DOHH2 (cell line): Measurements from ENCODE around the gene RGS13.

Source experiments
- H3F3A ChIP-seq: fragments of 200-600 bp; sonication (generic), shearing (Covaris generic); 2 replicates; pipeline ENCODE4 v1.6.0; 2016; ENCODE audit warnings: antibody characterized with exemption, mild to moderate bottlenecking; ENCODE audit not compliant: control insufficient read depth, insufficient read depth
- H3K27ac ChIP-seq: fragments of 200-600 bp; sonication (generic); 2 replicates; pipeline ENCODE4 v1.5.1; 2014; ENCODE audit warnings: low read depth, mild to moderate bottlenecking, low read length, moderate library complexity
- H3K27me3 ChIP-seq: fragments of 200-600 bp; sonication (generic); 2 replicates; pipeline ENCODE4 v1.6.1; 2014; ENCODE audit warnings: mild to moderate bottlenecking, low read length, mixed read lengths; ENCODE audit not compliant: control insufficient read depth
- H3K36me3 ChIP-seq: fragments of 200-600 bp; sonication (generic); 2 replicates; pipeline ENCODE4 v1.6.1; 2014; ENCODE audit warnings: mild to moderate bottlenecking, low read length, moderate library complexity, mixed read lengths; ENCODE audit not compliant: control insufficient read depth
- H3K4me1 ChIP-seq: fragments of 200-600 bp; sonication (generic); 2 replicates; pipeline ENCODE4 v1.6.1; 2014; ENCODE audit warnings: mild to moderate bottlenecking, low read length, mixed read lengths; ENCODE audit not compliant: control insufficient read depth
- H3K4me2 ChIP-seq: fragments of 200-600 bp; sonication (generic); 2 replicates; pipeline ENCODE4 v1.6.0; 2014; ENCODE audit warnings: mild to moderate bottlenecking, low read length, moderate library complexity
- H3K4me3 ChIP-seq: fragments of 200-600 bp; sonication (generic); 2 replicates; pipeline ENCODE4 v1.5.1; 2014; ENCODE audit warnings: mild to moderate bottlenecking, low read length, mixed read lengths
- H3K79me2 ChIP-seq: fragments of 200-600 bp; sonication (generic); 2 replicates; pipeline ENCODE4 v1.6.1; 2014; ENCODE audit warnings: mild to moderate bottlenecking, low read length, mixed read lengths; ENCODE audit not compliant: control insufficient read depth
- H3K9me2 ChIP-seq: fragments of 200-600 bp; sonication (generic); replicated peaks from 2 replicates; pipeline ENCODE4 v1.6.1; 2014; ENCODE audit warnings: mild to moderate bottlenecking, low read length, mixed read lengths; ENCODE audit not compliant: control insufficient read depth
- H3K9me3 ChIP-seq: fragments of 200-600 bp; sonication (generic); 2 replicates; pipeline ENCODE4 v1.6.1; 2014; ENCODE audit warnings: antibody characterized with exemption, low read length, mixed read lengths; ENCODE audit not compliant: control insufficient read depth, insufficient read depth
- H4K20me1 ChIP-seq: fragments of 200-600 bp; sonication (generic); 2 replicates; pipeline ENCODE4 v1.6.0; 2014; ENCODE audit warnings: low read depth, mild to moderate bottlenecking, antibody characterized with exemption, low read length, moderate library complexity; ENCODE audit not compliant: control insufficient read depth, insufficient read depth
- EZH2phosphoT487 ChIP-seq: fragments of 200-600 bp; sonication (generic); IDR thresholded peaks from 2 replicates; pipeline ENCODE4 v1.6.1; 2017; ENCODE audit warnings: borderline replicate concordance, mild to moderate bottlenecking, antibody characterized with exemption, low read length, moderate library complexity, mixed read lengths
- TF ChIP-seq, protein P1 (sequence below): fragments of 200-600 bp; sonication (generic); IDR thresholded peaks from one replicate; pipeline ENCODE4 v1.5.1; 2014; ENCODE audit warnings: antibody characterized with exemption, mild to moderate bottlenecking, low read depth, low read length; ENCODE audit not compliant: poor library complexity, severe bottlenecking

RGS13 gene

GRCh38 chr1:192629612-192630011 lies 6.3 kb upstream of the RGS13 start:
- peak overlapping the region; percentile 88 for H3K4me2 ChIP-seq
- H3K9me3 ChIP-seq = no peaks in the 10 kb centered on the region
- TF ChIP-seq EZH2phosphoT487 = no peak
- TF ChIP-seq, protein P1, sequence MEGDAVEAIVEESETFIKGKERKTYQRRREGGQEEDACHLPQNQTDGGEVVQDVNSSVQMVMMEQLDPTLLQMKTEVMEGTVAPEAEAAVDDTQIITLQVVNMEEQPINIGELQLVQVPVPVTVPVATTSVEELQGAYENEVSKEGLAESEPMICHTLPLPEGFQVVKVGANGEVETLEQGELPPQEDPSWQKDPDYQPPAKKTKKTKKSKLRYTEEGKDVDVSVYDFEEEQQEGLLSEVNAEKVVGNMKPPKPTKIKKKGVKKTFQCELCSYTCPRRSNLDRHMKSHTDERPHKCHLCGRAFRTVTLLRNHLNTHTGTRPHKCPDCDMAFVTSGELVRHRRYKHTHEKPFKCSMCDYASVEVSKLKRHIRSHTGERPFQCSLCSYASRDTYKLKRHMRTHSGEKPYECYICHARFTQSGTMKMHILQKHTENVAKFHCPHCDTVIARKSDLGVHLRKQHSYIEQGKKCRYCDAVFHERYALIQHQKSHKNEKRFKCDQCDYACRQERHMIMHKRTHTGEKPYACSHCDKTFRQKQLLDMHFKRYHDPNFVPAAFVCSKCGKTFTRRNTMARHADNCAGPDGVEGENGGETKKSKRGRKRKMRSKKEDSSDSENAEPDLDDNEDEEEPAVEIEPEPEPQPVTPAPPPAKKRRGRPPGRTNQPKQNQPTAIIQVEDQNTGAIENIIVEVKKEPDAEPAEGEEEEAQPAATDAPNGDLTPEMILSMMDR = no peak
- peaks cover 48% of the 10 kb centered on the region for H3F3A ChIP-seq
- peaks cover 10% of the 10 kb centered on the region; the same call in 1 of the 2 replicates for H3K36me3 ChIP-seq
- H3K27ac ChIP-seq = peak overlapping the region; percentile 97
- H3K4me3 ChIP-seq = peak overlapping the region; percentile 70
- peaks cover 55% of the 10 kb centered on the region for H3K79me2 ChIP-seq
- no peaks in the 10 kb centered on the region for H4K20me1 ChIP-seq
- peaks cover 95% of the 10 kb centered on the region for H3K4me1 ChIP-seq
- H3K9me2 ChIP-seq = no peaks in the 10 kb centered on the region
- no peaks in the 10 kb centered on the region for H3K27me3 ChIP-seq

DNA sequence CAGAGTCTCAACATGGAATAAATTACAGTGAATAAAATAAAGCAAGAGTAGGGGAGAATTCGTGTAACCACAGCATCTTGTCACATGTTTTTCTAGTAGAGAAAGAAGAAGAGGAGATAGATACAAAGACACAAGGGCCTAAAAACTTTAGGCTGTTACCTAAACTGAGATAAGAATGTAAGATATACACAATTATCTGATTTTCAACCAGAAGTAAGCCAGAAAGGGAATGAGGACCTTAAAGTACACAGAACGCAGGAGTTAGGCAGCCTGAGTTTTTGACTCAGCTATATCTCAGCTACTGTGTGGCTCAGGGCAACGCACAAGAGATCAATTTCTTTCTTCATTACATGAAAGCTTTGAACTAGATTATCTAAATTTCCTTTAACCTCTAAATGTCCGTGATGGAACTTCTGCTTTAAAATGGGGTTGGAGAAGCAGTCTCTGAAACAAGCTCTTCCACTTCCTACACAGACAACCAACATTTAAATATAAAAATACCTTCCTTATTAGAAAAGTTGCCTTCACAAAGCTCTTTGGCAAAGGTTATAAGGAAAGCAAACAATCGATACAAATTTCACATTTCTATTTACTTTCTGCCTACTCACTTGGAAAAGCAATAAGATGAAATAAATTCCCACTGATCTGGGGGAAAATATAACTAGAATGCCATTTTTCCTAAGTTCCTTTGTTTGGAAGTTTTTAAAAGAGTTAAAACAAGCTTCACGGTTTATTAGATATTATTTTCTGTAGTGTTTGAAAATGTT lies 5.2 kb upstream of the RGS13 start:
- peak overlapping the region; percentile 89 for H3K4me3 ChIP-seq
- peaks cover 62% of the 10 kb centered on the region for H3K79me2 ChIP-seq
- peak overlapping the region; percentile 97 for H3K27ac ChIP-seq

GRCh38 chr1:192631749-192632148 lies 4.2 kb upstream of the RGS13 start:
- H3K4me2 ChIP-seq = peak overlapping the region; percentile 88
- peaks cover 37% of the 10 kb centered on the region for H3F3A ChIP-seq
- no peaks in the 10 kb centered on the region for H3K9me3 ChIP-seq
- H3K4me1 ChIP-seq = peaks cover 87% of the 10 kb centered on the region
- peaks cover 72% of the 10 kb centered on the region for H3K79me2 ChIP-seq
- TF ChIP-seq, protein P1 = no peak
- TF ChIP-seq EZH2phosphoT487 = no peak
- H3K36me3 ChIP-seq = peaks cover 11% of the 10 kb centered on the region
- H3K9me2 ChIP-seq = no peaks in the 10 kb centered on the region
- H3K27me3 ChIP-seq = no peaks in the 10 kb centered on the region
- H3K4me3 ChIP-seq = peak overlapping the region; percentile 89
- H4K20me1 ChIP-seq = no peaks in the 10 kb centered on the region
- H3K27ac ChIP-seq = peak overlapping the region; percentile 97

More for the DNA sequence above, 5.2 kb upstream of the RGS13 start:
- TF ChIP-seq EZH2phosphoT487 = no peak
- TF ChIP-seq, protein P1 = no peak
- Histone ChIP-seq H3K9me2 (no peaks in the 10 kb centered on the region), H3K9me3 (no peaks in the 10 kb centered on the region), H3K4me2 (peak overlapping the region; percentile 88), H3K27me3 (no peaks in the 10 kb centered on the region), H4K20me1 (no peaks in the 10 kb centered on the region), H3K4me1 (peaks cover 94% of the 10 kb centered on the region), H3F3A (peaks cover 42% of the 10 kb centered on the region), H3K36me3 (peaks cover 5% of the 10 kb centered on the region; the same call in 1 of the 2 replicates)
